ENCODE data around the gene HCRTR1.

- TF ChIP-seq CTCF (IDR thresholded peaks at IDR 0.05), result no peak
- no peak for TF ChIP-seq POLR2A (IDR thresholded peaks at IDR 0.05)
Observed at GRCh38 chr1:31654474-31654776, 36.9 kb downstream of the HCRTR1 start.

All from body of pancreas (tissue), 4 donors.